WTC11 (cell line): ENCODE measurements around the gene TRIM13. TPM values are rescaled to one million over a fixed set of nuclear protein-coding genes. Genes with fewer than 3 reads are reported as not detected.

Experiments used
- ATAC-seq: fragments of 200-7000 bp; cut with Tn5 transposase; 2 replicates; pipeline ENCODE4 v1.10.0; 2021; ENCODE audit warnings: mild to moderate bottlenecking, moderate library complexity
- CTCF ChIA-PET: fragments of 300-600 bp; sonication (Branson Sonifier 250); formaldehyde crosslinking; loops from one replicate; lab custom pipeline; 2021; ENCODE audit warnings: antibody characterized with exemption; lab: Charles Lee
- POLR2A ChIA-PET: fragments of 350-600 bp; sonication (Branson Sonifier 250); formaldehyde crosslinking; loops from one replicate; lab custom pipeline; 2021; ENCODE audit warnings: antibody characterized with exemption; lab: Charles Lee
- DNase-seq: peaks from one replicate; pipeline ENCODE4 v3.0.0; 2021; ENCODE audit warnings: low spot score
- H3K27ac Mint-ChIP-seq: 2 replicates; pipeline ENCODE4 v1.8.0; 2021; ENCODE audit warnings: mixed read lengths
- H3K27me3 Mint-ChIP-seq: 2 replicates; pipeline ENCODE4 v1.8.0; 2021; ENCODE audit warnings: low read depth, mild to moderate bottlenecking, moderate library complexity, mixed read lengths
- H3K36me3 Mint-ChIP-seq: 2 replicates; pipeline ENCODE4 v1.8.0; 2021; ENCODE audit warnings: mixed read lengths
- H3K4me1 Mint-ChIP-seq: 2 replicates; pipeline ENCODE4 v1.8.0; 2022; ENCODE audit warnings: mixed read lengths
- H3K4me3 Mint-ChIP-seq: 2 replicates; pipeline ENCODE4 v1.8.0; 2021; ENCODE audit warnings: mild to moderate bottlenecking, moderate library complexity, mixed read lengths
- H3K9me3 Mint-ChIP-seq: 2 replicates; pipeline ENCODE4 v1.8.0; 2021; ENCODE audit warnings: mixed read lengths
- ARID4B ChIP-seq: sonication (generic); formaldehyde crosslinking; IDR thresholded peaks from 2 replicates; pipeline ENCODE4 v1.8.0; 2023; ENCODE audit warnings: missing genetic modification reagents, mild to moderate bottlenecking, borderline replicate concordance
- CBFB ChIP-seq: sonication (generic); formaldehyde crosslinking; IDR thresholded peaks from 2 replicates; pipeline ENCODE4 v1.8.1; 2022; ENCODE audit warnings: mild to moderate bottlenecking, low read depth, missing genetic modification reagents
- CREB1 ChIP-seq: sonication (generic); formaldehyde crosslinking; IDR thresholded peaks from 2 replicates; pipeline ENCODE4 v1.8.0; 2023; ENCODE audit warnings: mild to moderate bottlenecking, missing genetic modification reagents
- CTCF ChIP-seq: fragments of 200-600 bp; IDR thresholded peaks from 2 replicates; pipeline ENCODE4 v1.8.0; 2022; ENCODE audit warnings: antibody characterized with exemption
- EMX1 ChIP-seq: fragments of 250-450 bp; sonication (Bioruptor Pico); IDR thresholded peaks from 2 replicates; pipeline ENCODE4 v1.8.0; 2021; ENCODE audit warnings: mild to moderate bottlenecking
- FOXP1 ChIP-seq: sonication (generic); formaldehyde crosslinking; IDR thresholded peaks from 2 replicates; pipeline ENCODE4 v1.8.0; 2022; ENCODE audit warnings: missing genetic modification reagents, mild to moderate bottlenecking, moderate library complexity, borderline replicate concordance
- GTF2I ChIP-seq: fragments of 250-450 bp; sonication (Bioruptor Pico); conservative IDR thresholded peaks from 2 replicates; pipeline ENCODE4 v1.4.0; 2021; ENCODE audit warnings: mild to moderate bottlenecking
- MLX ChIP-seq: sonication (generic); formaldehyde crosslinking; IDR thresholded peaks from 2 replicates; pipeline ENCODE4 v1.8.1; 2023; ENCODE audit warnings: mild to moderate bottlenecking, missing genetic modification reagents, moderate library complexity
- MXD4 ChIP-seq: fragments of 250-450 bp; sonication (Bioruptor Pico); IDR thresholded peaks from 2 replicates; pipeline ENCODE4 v1.8.0; 2021; ENCODE audit warnings: mild to moderate bottlenecking, moderate library complexity, borderline replicate concordance
- NFATC4 ChIP-seq: fragments of 250-450 bp; sonication (Bioruptor Pico); IDR thresholded peaks from 2 replicates; pipeline ENCODE4 v1.9.0; 2021; ENCODE audit warnings: mild to moderate bottlenecking
- PRRX2 ChIP-seq: fragments of 250-450 bp; sonication (Bioruptor Pico); IDR thresholded peaks from 2 replicates; pipeline ENCODE4 v1.8.0; 2021; ENCODE audit warnings: mild to moderate bottlenecking
- RORB ChIP-seq: fragments of 250-450 bp; sonication (Bioruptor Pico); IDR thresholded peaks from 2 replicates; pipeline ENCODE4 v1.9.0; 2021; ENCODE audit warnings: mild to moderate bottlenecking
- SMAD4 ChIP-seq: sonication (generic); formaldehyde crosslinking; IDR thresholded peaks from 2 replicates; pipeline ENCODE4 v1.8.0; 2022; ENCODE audit warnings: mild to moderate bottlenecking, missing genetic modification reagents
- TCF7 ChIP-seq: sonication (generic); formaldehyde crosslinking; IDR thresholded peaks from 2 replicates; pipeline ENCODE4 v1.8.0; 2022; ENCODE audit warnings: mild to moderate bottlenecking, low read depth, missing genetic modification reagents, moderate library complexity
- ZMAT4 ChIP-seq: fragments of 250-450 bp; sonication (Bioruptor Pico); IDR thresholded peaks from 2 replicates; pipeline ENCODE4 v1.9.0; 2021; ENCODE audit warnings: mild to moderate bottlenecking
- ZNF121 ChIP-seq: sonication (generic); formaldehyde crosslinking; IDR thresholded peaks from 2 replicates; pipeline ENCODE4 v1.8.0; 2023; ENCODE audit warnings: missing genetic modification reagents
- ZNF263 ChIP-seq: sonication (generic); formaldehyde crosslinking; IDR thresholded peaks from 2 replicates; pipeline ENCODE4 v1.8.1; 2022; ENCODE audit warnings: low read depth, mild to moderate bottlenecking, moderate library complexity, missing genetic modification reagents
- ZNF396 ChIP-seq: fragments of 250-450 bp; sonication (Bioruptor Pico); IDR thresholded peaks from 2 replicates; pipeline ENCODE4 v1.8.0; 2021; ENCODE audit warnings: mild to moderate bottlenecking, moderate library complexity, borderline replicate concordance
- total RNA-seq: library from RNA; stranded (reverse); gene quantifications from 3 replicates; pipeline ENCODE4 v1.2.3, GENCODE V29; 2021

The TRIM13 gene
- total RNA-seq, 1 experiment from 2014 or later, result 27.5 TPM

- Mint-ChIP-seq H3K27me3 (no peaks in the 10 kb centered on the region; the same call in 1 of the 2 replicates), H3K36me3 (no peaks in the 10 kb centered on the region), H3K9me3 (no peaks in the 10 kb centered on the region), H3K4me3 (no peak overlapping the region), H3K4me1 (0 out of 2 replicates have a peak, but pooled peaks cover 5% of the 10 kb centered on the region), H3K27ac (no peak overlapping the region)
- ATAC-seq (peak; percentile 89), DNase-seq (peak; percentile 76)
- POLR2A ChIA-PET, result interaction anchor here (0.6 to 1.1 kb wide), 2 partner anchors 40 to 104 kb away, joined by 3 read pairs; partner anchors contain the start of gene SPRYD7
- TF ChIP-seq TCF7 (CRISPR knock-in tag), result no peak
- peak; percentile 95 for TF ChIP-seq CTCF
- no peak for TF ChIP-seq NFATC4 (CRISPR knock-in tag)
- TF ChIP-seq ARID4B (CRISPR knock-in tag), result no peak
- CTCF ChIA-PET, result interaction anchor here (0.6 to 2.4 kb wide), 57 partner anchors 10 to 1144 kb away, joined by 3 to 18 read pairs (median 4); partner anchors contain the start of genes KCNRG, KPNA3, RNASEH2B and SPRYD7
Observed at GRCh38 chr13:49976314-49977258, 20.3 kb upstream of the TRIM13 start.

- H3K27ac Mint-ChIP-seq, result no peak overlapping the region
- no peak for ATAC-seq
- no peak overlapping the region for H3K4me3 Mint-ChIP-seq
- no peaks in the 10 kb centered on the region for H3K9me3 Mint-ChIP-seq
- no peaks in the 10 kb centered on the region; the same call in 1 of the 2 replicates for H3K27me3 Mint-ChIP-seq
- no peak for TF ChIP-seq CREB1 (CRISPR knock-in tag)
- TF ChIP-seq CBFB (CRISPR knock-in tag), result no peak
- TF ChIP-seq MXD4 (CRISPR knock-in tag), result no peak
- TF ChIP-seq MLX (CRISPR knock-in tag), result no peak
- TF ChIP-seq ZMAT4 (CRISPR knock-in tag), result no peak
- TF ChIP-seq EMX1 (CRISPR knock-in tag), result no peak
- TF ChIP-seq PRRX2 (CRISPR knock-in tag), result no peak
- CTCF ChIA-PET, result interaction anchor here (2.1 to 2.4 kb wide), 2 partner anchors 19 to 823 kb away, joined by 10 to 17 read pairs; partner anchors contain the start of gene TRIM13
- DNase-seq, result no peak
- H3K36me3 Mint-ChIP-seq, result no peaks in the 10 kb centered on the region
- H3K4me1 Mint-ChIP-seq, result 0 out of 2 replicates have a peak, but pooled peaks cover 5% of the 10 kb centered on the region
- POLR2A ChIA-PET, result no interaction called here
Observed at GRCh38 chr13:49977992-49978391, 18.9 kb upstream of the TRIM13 start.

- ATAC-seq (no peak), DNase-seq (no peak)
- Mint-ChIP-seq H3K4me1 (0 out of 2 replicates have a peak, but pooled peaks cover 5% of the 10 kb centered on the region), H3K4me3 (no peak overlapping the region), H3K27ac (no peak overlapping the region), H3K9me3 (no peaks in the 10 kb centered on the region), H3K27me3 (no peaks in the 10 kb centered on the region; the same call in 1 of the 2 replicates), H3K36me3 (no peaks in the 10 kb centered on the region)
- POLR2A ChIA-PET, result no interaction called here
- CTCF ChIA-PET, result no interaction called here
- TF ChIP-seq SMAD4 (no peak), CREB1 (CRISPR knock-in tag) (no peak), FOXP1 (CRISPR knock-in tag) (no peak), ZNF263 (CRISPR knock-in tag) (no peak), PRRX2 (CRISPR knock-in tag) (no peak), GTF2I (no peak), RORB (CRISPR knock-in tag) (no peak), ARID4B (CRISPR knock-in tag) (no peak), ZNF121 (CRISPR knock-in tag) (no peak), ZNF396 (CRISPR knock-in tag) (no peak)
Observed at GRCh38 chr13:49980266-49980665, 16.6 kb upstream of the TRIM13 start.
